HFF-Myc (cell line): ENCODE results near the gene PLEKHA5.

ENCODE experiments used
- DNase-seq: peaks from one replicate; pipeline ENCODE4 v3.0.0-alpha.2; 2011; ENCODE audit warnings: low read depth; ENCODE audit errors: extremely low read depth
- H3K4me3 ChIP-seq: replicated peaks from 2 replicates; pipeline ENCODE4 v1.5.1; 2011; ENCODE audit warnings: low read depth, mild to moderate bottlenecking, control low read depth, low read length
- TF ChIP-seq, protein P1 (sequence below): IDR thresholded peaks from 2 replicates; pipeline ENCODE4 v1.5.1; 2012; ENCODE audit warnings: mild to moderate bottlenecking, low read depth, low read length, control low read depth; ENCODE audit errors: missing control alignments

PLEKHA5 gene

DNA sequence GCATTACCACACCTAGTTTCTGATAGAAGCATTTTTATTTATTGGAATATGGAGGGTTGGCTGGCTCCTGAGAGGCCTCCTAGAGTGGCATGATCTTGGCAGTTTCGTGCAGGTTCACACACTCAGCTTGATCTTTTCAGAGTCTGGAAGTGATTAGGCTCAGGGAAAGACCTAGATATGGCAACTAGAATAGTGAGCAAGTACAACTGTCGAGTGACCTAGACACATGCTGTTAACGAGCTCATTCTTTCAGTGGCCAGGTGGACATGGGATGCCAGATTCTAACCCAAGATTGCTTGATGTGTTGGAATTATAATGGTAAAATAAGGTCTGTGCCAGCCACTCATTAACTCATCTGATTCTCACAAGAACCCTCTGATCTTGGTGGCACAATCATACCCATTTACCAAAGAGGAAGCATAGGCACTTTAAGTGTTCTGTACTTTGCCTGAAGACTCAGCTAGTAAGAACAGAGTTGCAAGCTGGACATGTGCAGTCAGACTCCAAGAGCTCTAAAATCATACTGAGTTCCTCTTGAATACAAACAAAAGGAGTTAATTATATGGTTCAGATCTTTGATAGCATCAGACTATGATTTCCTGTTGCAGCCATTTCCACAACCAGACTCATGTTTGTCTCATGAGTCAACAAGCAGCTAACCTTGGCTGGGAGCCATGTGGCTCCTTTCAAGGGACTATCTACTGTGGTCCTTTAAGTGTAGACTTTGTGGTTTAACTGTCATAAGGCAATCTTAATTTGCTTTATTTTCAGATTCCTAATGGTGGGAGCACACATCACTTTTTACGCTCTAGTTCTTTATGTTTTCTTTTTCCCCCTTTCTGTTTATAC lies 144.2 kb downstream of the PLEKHA5 start:
- peak; percentile 97 for DNase-seq
- H3K4me3 ChIP-seq = no peak overlapping the region
- TF ChIP-seq, protein P1, sequence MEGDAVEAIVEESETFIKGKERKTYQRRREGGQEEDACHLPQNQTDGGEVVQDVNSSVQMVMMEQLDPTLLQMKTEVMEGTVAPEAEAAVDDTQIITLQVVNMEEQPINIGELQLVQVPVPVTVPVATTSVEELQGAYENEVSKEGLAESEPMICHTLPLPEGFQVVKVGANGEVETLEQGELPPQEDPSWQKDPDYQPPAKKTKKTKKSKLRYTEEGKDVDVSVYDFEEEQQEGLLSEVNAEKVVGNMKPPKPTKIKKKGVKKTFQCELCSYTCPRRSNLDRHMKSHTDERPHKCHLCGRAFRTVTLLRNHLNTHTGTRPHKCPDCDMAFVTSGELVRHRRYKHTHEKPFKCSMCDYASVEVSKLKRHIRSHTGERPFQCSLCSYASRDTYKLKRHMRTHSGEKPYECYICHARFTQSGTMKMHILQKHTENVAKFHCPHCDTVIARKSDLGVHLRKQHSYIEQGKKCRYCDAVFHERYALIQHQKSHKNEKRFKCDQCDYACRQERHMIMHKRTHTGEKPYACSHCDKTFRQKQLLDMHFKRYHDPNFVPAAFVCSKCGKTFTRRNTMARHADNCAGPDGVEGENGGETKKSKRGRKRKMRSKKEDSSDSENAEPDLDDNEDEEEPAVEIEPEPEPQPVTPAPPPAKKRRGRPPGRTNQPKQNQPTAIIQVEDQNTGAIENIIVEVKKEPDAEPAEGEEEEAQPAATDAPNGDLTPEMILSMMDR = no peak

DNA sequence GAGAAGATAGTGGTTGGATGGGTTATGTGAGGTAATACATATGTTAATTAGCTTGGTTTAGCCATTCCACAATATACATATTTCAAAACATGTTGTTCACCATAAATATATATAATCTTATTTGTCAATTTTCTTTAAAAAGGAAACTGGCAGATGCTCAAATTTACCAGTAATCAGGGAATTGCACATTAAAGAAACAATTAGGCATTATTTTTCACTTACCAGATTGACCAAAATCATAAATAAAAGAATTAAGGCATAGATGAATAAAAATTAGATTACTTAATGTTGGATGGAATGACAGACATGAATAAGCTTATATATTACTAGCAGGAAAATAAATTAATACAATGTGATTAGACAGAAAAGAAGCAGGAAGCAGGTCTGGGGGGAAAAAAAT lies 147.2 kb downstream of the PLEKHA5 start:
- no peak overlapping the region for H3K4me3 ChIP-seq
- TF ChIP-seq, protein P1 = no peak
- no peak for DNase-seq

DNA sequence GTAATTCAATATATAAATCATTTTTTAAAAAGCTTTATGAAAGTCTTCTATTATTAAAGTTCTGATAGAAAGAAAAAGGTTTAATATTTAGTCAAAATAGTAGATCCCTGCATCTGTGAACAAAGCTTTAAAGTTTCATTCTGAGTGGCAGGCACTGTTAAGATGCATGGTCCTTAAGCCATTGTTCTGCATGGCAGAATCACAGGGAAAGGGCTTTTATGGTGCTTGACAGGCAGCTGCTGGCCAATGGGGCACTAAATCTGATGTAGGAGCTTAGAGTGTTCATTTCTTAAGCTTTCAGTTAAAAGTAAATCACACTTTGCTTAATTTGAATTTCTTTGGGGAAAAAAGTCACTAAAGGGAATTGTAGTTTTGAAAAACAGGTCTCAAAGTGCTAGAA lies 148.2 kb downstream of the PLEKHA5 start:
- TF ChIP-seq, protein P1 = no peak
- no peak for DNase-seq
- no peak overlapping the region for H3K4me3 ChIP-seq

DNA sequence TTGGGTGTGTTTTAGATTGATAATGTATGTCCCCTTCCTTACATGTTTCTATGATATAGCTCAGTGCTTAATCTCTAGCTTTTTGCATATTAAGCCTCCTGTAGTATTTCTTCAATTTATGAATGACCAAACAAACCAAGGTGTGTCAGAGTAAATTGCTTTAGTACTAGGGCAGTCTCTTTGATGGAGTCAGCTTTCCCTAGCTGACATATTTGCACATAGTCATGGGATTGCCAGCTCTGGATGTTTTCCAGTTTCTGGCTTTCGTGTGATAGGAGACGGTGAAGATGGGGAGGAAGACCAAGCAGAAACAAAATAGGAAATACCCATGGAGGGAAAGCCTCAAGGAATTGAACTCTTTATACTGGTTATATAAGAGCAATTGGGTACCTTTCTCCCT lies 148.9 kb downstream of the PLEKHA5 start:
- no peak overlapping the region for H3K4me3 ChIP-seq
- TF ChIP-seq, protein P1 = no peak
- no peak for DNase-seq

DNA sequence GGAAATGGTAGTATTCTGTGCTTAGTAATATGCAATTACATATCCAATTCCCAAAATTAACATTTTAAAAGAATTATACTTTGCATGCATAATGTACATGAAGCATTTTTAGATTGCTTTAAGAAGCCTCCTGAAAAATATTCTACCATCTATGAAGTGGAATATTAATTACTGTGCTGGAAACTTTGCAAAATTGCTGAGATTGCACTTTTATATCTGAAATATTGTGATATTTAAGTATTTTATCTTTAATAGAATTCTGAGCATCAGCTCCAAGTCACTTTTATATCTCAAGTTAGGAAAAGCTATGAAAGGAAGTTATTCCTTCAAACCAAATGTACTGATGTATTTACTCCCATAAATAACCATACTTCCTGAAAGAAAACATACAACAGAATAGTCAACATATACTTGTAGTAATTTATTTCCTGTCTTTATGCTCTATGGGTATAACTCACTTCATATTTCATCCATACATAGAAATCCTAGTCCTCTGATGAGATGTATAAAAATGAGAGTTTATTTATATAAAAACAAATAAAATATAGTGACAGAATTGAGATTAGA lies 152.7 kb downstream of the PLEKHA5 start:
- DNase-seq = no peak
- H3K4me3 ChIP-seq = no peak overlapping the region
- TF ChIP-seq, protein P1 = no peak

DNA sequence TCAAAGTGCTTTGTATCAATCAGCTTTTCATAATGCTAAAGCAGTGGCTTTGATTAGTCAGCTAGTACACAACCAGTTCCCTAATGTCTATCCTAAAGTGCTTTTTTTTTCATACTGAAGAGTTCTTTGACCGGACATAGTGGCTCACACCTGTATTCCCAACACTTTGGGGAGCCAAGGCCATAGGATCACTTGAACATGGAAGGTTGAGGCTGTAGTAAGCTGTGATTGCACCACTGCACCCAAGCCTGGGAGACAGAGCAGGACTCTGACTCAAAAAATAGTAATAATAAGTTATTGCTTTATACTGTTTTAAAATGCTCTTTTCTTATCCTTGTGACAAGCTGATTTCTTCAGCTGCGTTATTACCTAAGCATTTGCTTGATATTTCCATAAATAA lies 155.1 kb downstream of the PLEKHA5 start:
- H3K4me3 ChIP-seq = no peak overlapping the region
- TF ChIP-seq, protein P1 = no peak
- DNase-seq = no peak
